ENCODE results near the gene RPS25.

The RPS25 gene

GRCh38 chr11:119049081-119049480, 30.9 kb upstream of the RPS25 start:
- no peak overlapping the region for H3K4me2 ChIP-seq (ENCODE audit: low read length)
- H2AK5ac ChIP-seq (ENCODE audit: low read length) = no peak overlapping the region
- no peak overlapping the region for H3K23ac ChIP-seq (ENCODE audit: low read length)
- no peak overlapping the region for H3K4me3 ChIP-seq (ENCODE audit: low read depth, low read length)
- H2BK5ac ChIP-seq (ENCODE audit: low read depth, low read length, poor library complexity) = no peak overlapping the region
- peaks cover 1% of the 10 kb centered on the region for H3K9me3 ChIP-seq (ENCODE audit: insufficient read depth, low read depth, low read length)
- no peak overlapping the region for H3K4ac ChIP-seq (ENCODE audit: low read depth, low read length)
- no peak overlapping the region for H2AFZ ChIP-seq (ENCODE audit: insufficient read depth, low read length, poor library complexity)
- no peaks in the 10 kb centered on the region for H3K27me3 ChIP-seq (ENCODE audit: insufficient read depth, low read length)
- no peak overlapping the region for H4K91ac ChIP-seq (ENCODE audit: low read depth, low read length)
- H3K79me2 ChIP-seq (ENCODE audit: control insufficient read depth, insufficient read depth, low read length, poor library complexity) = no peaks in the 10 kb centered on the region
- no peaks in the 10 kb centered on the region for H3K79me1 ChIP-seq (ENCODE audit: low read length)
- H3K4me1 ChIP-seq (ENCODE audit: control insufficient read depth in 1 of 2, insufficient read depth in 2 of 2, low read length in 2 of 2) = no peaks in the 10 kb centered on the region
- no CpG with 5 or more reads among the region's 7 CpGs for WGBS (ENCODE audit: extremely low coverage, insufficient coverage, insufficient read length)
- no peak overlapping the region for H4K8ac ChIP-seq (ENCODE audit: low read depth, low read length)
- H2BK12ac ChIP-seq (ENCODE audit: low read length) = no peak overlapping the region
- no peak overlapping the region for H4K12ac ChIP-seq (ENCODE audit: low read depth, low read length)
- no peak for DNase-seq
- no peak overlapping the region for H3K18ac ChIP-seq (ENCODE audit: low read length)
- no peak overlapping the region for H3K9ac ChIP-seq (ENCODE audit: low read length)
- no peak overlapping the region for H3K14ac ChIP-seq (ENCODE audit: low read length)
- no peak overlapping the region for H2BK120ac ChIP-seq (ENCODE audit: insufficient read depth, low read length, poor library complexity)
- H3K27ac ChIP-seq (ENCODE audit: low read depth, low read length) = no peak overlapping the region
- peaks cover 76 to 88% of the 10 kb centered on the region in 2 experiments for H3K36me3 ChIP-seq (ENCODE audit: control insufficient read depth in 1 of 2, insufficient read depth in 2 of 2, low read length in 2 of 2)

DNA sequence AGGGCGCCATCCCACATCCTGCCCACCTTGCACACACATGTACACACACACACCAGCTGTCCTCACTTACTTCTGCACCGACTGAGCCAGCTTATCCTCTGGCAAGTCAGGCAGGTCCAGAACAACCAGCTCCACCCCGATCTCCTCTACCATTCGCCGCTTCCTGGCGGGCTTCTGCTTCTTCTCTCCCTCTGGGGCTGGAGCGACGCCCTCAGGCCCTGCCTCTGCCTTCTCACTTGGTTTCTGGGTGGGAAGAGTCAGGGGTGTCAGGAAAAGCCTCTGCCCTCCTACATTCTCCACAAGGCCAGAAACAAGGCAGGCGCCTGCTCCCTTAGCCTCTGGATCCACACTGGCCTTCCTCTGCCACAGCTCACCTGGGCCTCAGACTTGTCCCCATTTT, 30.5 kb upstream of the RPS25 start:
- no peak overlapping the region for H2AK5ac ChIP-seq (ENCODE audit: low read length)
- H3K27me3 ChIP-seq (ENCODE audit: insufficient read depth, low read length) = no peaks in the 10 kb centered on the region
- WGBS (ENCODE audit: extremely low coverage, insufficient coverage, insufficient read length) = no CpG with 5 or more reads among the region's 9 CpGs
- no peak overlapping the region for H3K27ac ChIP-seq (ENCODE audit: low read depth, low read length)
- peaks cover 1% of the 10 kb centered on the region for H3K9me3 ChIP-seq (ENCODE audit: insufficient read depth, low read depth, low read length)
- H4K12ac ChIP-seq (ENCODE audit: low read depth, low read length) = no peak overlapping the region
- H3K4me2 ChIP-seq (ENCODE audit: low read length) = no peak overlapping the region
- no peaks in the 10 kb centered on the region for H3K4me1 ChIP-seq (ENCODE audit: control insufficient read depth in 1 of 2, insufficient read depth in 2 of 2, low read length in 2 of 2)
- H3K79me1 ChIP-seq (ENCODE audit: low read length) = no peaks in the 10 kb centered on the region
- no peak overlapping the region for H2AFZ ChIP-seq (ENCODE audit: insufficient read depth, low read length, poor library complexity)
- H3K36me3 ChIP-seq (ENCODE audit: control insufficient read depth in 1 of 2, insufficient read depth in 2 of 2, low read length in 2 of 2) = peaks cover 72 to 84% of the 10 kb centered on the region in 2 experiments
- no peak overlapping the region for H3K4ac ChIP-seq (ENCODE audit: low read depth, low read length)
- no peak overlapping the region for H2BK12ac ChIP-seq (ENCODE audit: low read length)
- no peak overlapping the region for H2BK5ac ChIP-seq (ENCODE audit: low read depth, low read length, poor library complexity)
- H2BK120ac ChIP-seq (ENCODE audit: insufficient read depth, low read length, poor library complexity) = no peak overlapping the region
- H3K9ac ChIP-seq (ENCODE audit: low read length) = no peak overlapping the region
- no peak overlapping the region for H3K4me3 ChIP-seq (ENCODE audit: low read depth, low read length)
- no peak overlapping the region for H3K18ac ChIP-seq (ENCODE audit: low read length)
- H3K14ac ChIP-seq (ENCODE audit: low read length) = no peak overlapping the region
- H3K79me2 ChIP-seq (ENCODE audit: control insufficient read depth, insufficient read depth, low read length, poor library complexity) = no peaks in the 10 kb centered on the region
- no peak overlapping the region for H4K91ac ChIP-seq (ENCODE audit: low read depth, low read length)
- DNase-seq = no peak
- no peak overlapping the region for H3K23ac ChIP-seq (ENCODE audit: low read length)
- H4K8ac ChIP-seq (ENCODE audit: low read depth, low read length) = no peak overlapping the region

DNA sequence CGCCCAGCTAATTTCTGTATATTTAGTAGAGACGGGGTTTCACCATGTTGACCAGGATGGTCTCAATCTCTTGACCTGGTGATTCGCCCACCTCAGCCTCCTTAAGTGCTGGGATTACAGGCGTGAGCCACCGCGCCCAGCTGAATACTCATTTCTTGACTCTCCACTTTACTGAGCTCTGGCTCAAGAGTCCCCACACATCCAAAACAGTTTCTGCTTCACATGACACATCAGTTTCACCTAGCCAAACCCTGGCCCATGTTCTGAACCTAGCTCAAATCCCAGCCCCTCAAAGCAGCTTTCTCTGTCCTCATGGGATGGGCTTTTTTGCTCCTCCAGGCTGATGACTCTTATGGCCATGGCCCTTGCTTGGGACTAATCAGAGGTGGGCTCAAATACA, 29.1 kb upstream of the RPS25 start:
- Histone ChIP-seq H3K27me3 (ENCODE audit: insufficient read depth, low read length) (no peaks in the 10 kb centered on the region), H3K27ac (ENCODE audit: low read depth, low read length) (no peak overlapping the region), H2BK5ac (ENCODE audit: low read depth, low read length, poor library complexity) (no peak overlapping the region), H4K91ac (ENCODE audit: low read depth, low read length) (no peak overlapping the region), H2AFZ (ENCODE audit: insufficient read depth, low read length, poor library complexity) (no peak overlapping the region), H3K9ac (ENCODE audit: low read length) (no peak overlapping the region), H3K14ac (ENCODE audit: low read length) (no peak overlapping the region), H4K12ac (ENCODE audit: low read depth, low read length) (no peak overlapping the region), H2BK12ac (ENCODE audit: low read length) (no peak overlapping the region), H3K4me1 (ENCODE audit: control insufficient read depth in 1 of 2, insufficient read depth in 2 of 2, low read length in 2 of 2) (no peaks in the 10 kb centered on the region), H3K4me3 (ENCODE audit: low read depth, low read length) (no peak overlapping the region), H3K4ac (ENCODE audit: low read depth, low read length) (no peak overlapping the region), H4K8ac (ENCODE audit: low read depth, low read length) (no peak overlapping the region), H2BK120ac (ENCODE audit: insufficient read depth, low read length, poor library complexity) (no peak overlapping the region), H3K79me1 (ENCODE audit: low read length) (no peaks in the 10 kb centered on the region), H3K23ac (ENCODE audit: low read length) (no peak overlapping the region), H2AK5ac (ENCODE audit: low read length) (no peak overlapping the region), H3K36me3 (ENCODE audit: control insufficient read depth in 1 of 2, insufficient read depth in 2 of 2, low read length in 2 of 2) (peaks cover 66 to 71% of the 10 kb centered on the region in 2 experiments), H3K9me3 (ENCODE audit: insufficient read depth, low read depth, low read length) (peaks cover 1% of the 10 kb centered on the region), H3K79me2 (ENCODE audit: control insufficient read depth, insufficient read depth, low read length, poor library complexity) (no peaks in the 10 kb centered on the region), H3K18ac (ENCODE audit: low read length) (no peak overlapping the region), H3K4me2 (ENCODE audit: low read length) (no peak overlapping the region)
- DNase-seq = no peak
- no CpG with 5 or more reads among the region's 6 CpGs for WGBS (ENCODE audit: extremely low coverage, insufficient coverage, insufficient read length)

DNA sequence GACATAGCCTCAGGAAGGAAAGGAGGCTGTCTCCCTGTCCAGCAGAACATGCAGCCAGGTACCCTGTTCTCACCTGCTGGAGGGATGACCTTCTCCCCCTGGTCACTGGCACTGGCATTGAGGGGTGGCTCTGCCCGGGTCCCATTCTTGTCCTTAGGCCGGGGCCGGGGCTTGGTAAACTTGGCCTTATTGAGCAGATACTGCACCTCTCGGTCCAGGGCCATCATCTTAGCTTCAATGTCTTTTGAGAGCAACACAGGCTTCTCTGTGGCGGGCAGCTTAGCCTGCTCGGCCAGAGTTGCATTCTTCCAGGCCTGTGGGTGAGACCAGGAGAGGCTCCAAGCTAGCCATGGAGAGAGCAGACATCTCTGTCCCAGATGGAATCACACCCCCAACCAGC, 28.3 kb upstream of the RPS25 start:
- no peak overlapping the region for H3K9ac ChIP-seq (ENCODE audit: low read length)
- DNase-seq = no peak
- no peaks in the 10 kb centered on the region for H3K27me3 ChIP-seq (ENCODE audit: insufficient read depth, low read length)
- no peak overlapping the region for H3K4me2 ChIP-seq (ENCODE audit: low read length)
- H3K79me2 ChIP-seq (ENCODE audit: control insufficient read depth, insufficient read depth, low read length, poor library complexity) = no peaks in the 10 kb centered on the region
- peaks cover 59 to 64% of the 10 kb centered on the region in 2 experiments for H3K36me3 ChIP-seq (ENCODE audit: control insufficient read depth in 1 of 2, insufficient read depth in 2 of 2, low read length in 2 of 2)
- no peak overlapping the region for H2BK12ac ChIP-seq (ENCODE audit: low read length)
- no peak overlapping the region for H3K27ac ChIP-seq (ENCODE audit: low read depth, low read length)
- no peak overlapping the region for H3K14ac ChIP-seq (ENCODE audit: low read length)
- no peak overlapping the region for H3K4ac ChIP-seq (ENCODE audit: low read depth, low read length)
- H2AFZ ChIP-seq (ENCODE audit: insufficient read depth, low read length, poor library complexity) = no peak overlapping the region
- no peak overlapping the region for H3K4me3 ChIP-seq (ENCODE audit: low read depth, low read length)
- H2BK120ac ChIP-seq (ENCODE audit: insufficient read depth, low read length, poor library complexity) = no peak overlapping the region
- no peaks in the 10 kb centered on the region for H3K79me1 ChIP-seq (ENCODE audit: low read length)
- H3K9me3 ChIP-seq (ENCODE audit: insufficient read depth, low read depth, low read length) = peaks cover 1% of the 10 kb centered on the region
- H3K23ac ChIP-seq (ENCODE audit: low read length) = no peak overlapping the region
- H4K12ac ChIP-seq (ENCODE audit: low read depth, low read length) = no peak overlapping the region
- H3K18ac ChIP-seq (ENCODE audit: low read length) = no peak overlapping the region
- H2BK5ac ChIP-seq (ENCODE audit: low read depth, low read length, poor library complexity) = no peak overlapping the region
- H4K91ac ChIP-seq (ENCODE audit: low read depth, low read length) = no peak overlapping the region
- no CpG with 5 or more reads among the region's 6 CpGs for WGBS (ENCODE audit: extremely low coverage, insufficient coverage, insufficient read length)
- H4K8ac ChIP-seq (ENCODE audit: low read depth, low read length) = no peak overlapping the region
- no peak overlapping the region for H2AK5ac ChIP-seq (ENCODE audit: low read length)
- no peaks in the 10 kb centered on the region for H3K4me1 ChIP-seq (ENCODE audit: control insufficient read depth in 1 of 2, insufficient read depth in 2 of 2, low read length in 2 of 2)
